ENCODE measurements around the gene ASMTL.

GRCh38 chrX:1430451-1430850 is 22.3 kb downstream of the ASMTL start:
- no peak for TF ChIP-seq CTCF (IDR thresholded peaks at IDR 0.05)
- TF ChIP-seq EP300 (IDR thresholded peaks at IDR 0.05): no peak
- TF ChIP-seq POLR2AphosphoS5 (IDR thresholded peaks at IDR 0.05): no peak
- no peak for TF ChIP-seq POLR2A (IDR thresholded peaks at IDR 0.05)
